Dermis blood vessel endothelial cell (primary cell): ENCODE results near the gene ACP6. TPM values are rescaled to one million over a fixed set of nuclear protein-coding genes. Genes with fewer than 3 reads are reported as not detected.
"Not testable (repeated sequence)": the region's sequence is repeated elsewhere in the genome, so short reads cannot be mapped to it uniquely, and the experiment has no call there.

Experiments
- DNase-seq: peaks from one replicate; pipeline ENCODE4 v3.0.0; 2010
- total RNA-seq: library from RNA; depleted of rRNA; stranded (reverse); fragments of >200 nt; gene quantifications from 2 replicates; pipeline ENCODE4 v1.2.3, GENCODE V29; 2014

ACP6 gene
- 3.4 and 4.1 TPM in 2 replicates for total RNA-seq

- DNase-seq: peak; percentile 97
These were observed at the start of gene ACP6 for GRCh38 chr1:147670319-147671001. ACP6 (minus strand) TSS chr1:147670524; CDS start chr1:147670048, 476 bp downstream.

- no peak for DNase-seq
These were observed 49.4 kb upstream of the ACP6 start for GRCh38 chr1:147719711-147720225.

DNA sequence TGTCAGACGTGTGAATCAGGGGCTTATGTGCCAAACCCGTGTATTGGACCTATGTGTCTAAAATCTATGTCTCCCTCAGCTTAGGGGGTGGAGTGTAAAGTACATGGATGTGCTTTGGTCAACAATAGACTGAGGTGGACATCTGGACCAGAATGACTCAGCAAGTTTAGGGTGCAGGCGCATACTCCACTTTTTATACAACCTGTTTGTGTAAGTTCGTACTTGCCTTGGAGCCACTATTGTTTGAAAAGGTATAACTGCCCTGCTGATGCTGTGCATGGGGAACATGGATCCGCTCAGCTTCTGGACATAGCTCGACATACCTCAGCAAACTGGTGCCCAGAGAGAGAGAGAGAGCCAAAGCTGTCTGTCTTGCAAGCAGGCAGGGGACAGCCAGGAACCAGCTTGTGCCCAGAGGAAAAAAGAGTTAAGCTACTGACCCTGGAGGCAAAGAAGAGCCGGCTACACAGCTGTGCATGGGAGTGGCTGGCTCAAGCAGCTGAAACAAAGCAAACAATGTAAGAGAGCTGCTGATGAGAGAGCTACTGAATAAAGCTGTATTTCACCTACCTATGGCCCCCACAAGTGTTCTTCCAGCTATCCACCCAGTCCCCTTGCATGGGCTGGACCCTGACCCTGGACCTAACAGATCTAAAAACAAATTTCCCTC is 48.8 kb upstream of the ACP6 start:
- DNase-seq: no peak

GRCh38 chr1:147717706-147718097 is 47.4 kb upstream of the ACP6 start:
- DNase-seq: no peak

GRCh38 chr1:147717051-147717705 is 46.9 kb upstream of the ACP6 start:
- DNase-seq: no peak

DNA sequence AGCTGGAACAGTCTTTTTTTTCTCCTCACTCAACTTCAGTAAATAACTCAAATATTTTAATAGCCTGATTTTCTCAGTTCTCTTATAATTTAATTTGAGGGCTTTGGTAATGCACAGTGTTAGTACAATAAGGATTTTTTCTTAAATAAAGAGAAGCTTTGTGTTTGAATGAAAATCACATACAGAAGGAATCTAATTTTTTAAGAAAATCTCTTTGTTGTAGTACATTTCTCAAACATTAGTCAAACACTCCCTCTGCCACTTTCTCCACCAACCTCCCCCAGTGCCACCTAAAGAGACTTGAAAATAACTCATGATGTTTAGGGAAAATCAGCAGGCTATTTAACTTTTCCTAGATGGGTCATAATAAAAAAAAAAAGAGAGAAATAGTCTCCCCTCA is 42.3 kb upstream of the ACP6 start:
- DNase-seq: no peak

DNA sequence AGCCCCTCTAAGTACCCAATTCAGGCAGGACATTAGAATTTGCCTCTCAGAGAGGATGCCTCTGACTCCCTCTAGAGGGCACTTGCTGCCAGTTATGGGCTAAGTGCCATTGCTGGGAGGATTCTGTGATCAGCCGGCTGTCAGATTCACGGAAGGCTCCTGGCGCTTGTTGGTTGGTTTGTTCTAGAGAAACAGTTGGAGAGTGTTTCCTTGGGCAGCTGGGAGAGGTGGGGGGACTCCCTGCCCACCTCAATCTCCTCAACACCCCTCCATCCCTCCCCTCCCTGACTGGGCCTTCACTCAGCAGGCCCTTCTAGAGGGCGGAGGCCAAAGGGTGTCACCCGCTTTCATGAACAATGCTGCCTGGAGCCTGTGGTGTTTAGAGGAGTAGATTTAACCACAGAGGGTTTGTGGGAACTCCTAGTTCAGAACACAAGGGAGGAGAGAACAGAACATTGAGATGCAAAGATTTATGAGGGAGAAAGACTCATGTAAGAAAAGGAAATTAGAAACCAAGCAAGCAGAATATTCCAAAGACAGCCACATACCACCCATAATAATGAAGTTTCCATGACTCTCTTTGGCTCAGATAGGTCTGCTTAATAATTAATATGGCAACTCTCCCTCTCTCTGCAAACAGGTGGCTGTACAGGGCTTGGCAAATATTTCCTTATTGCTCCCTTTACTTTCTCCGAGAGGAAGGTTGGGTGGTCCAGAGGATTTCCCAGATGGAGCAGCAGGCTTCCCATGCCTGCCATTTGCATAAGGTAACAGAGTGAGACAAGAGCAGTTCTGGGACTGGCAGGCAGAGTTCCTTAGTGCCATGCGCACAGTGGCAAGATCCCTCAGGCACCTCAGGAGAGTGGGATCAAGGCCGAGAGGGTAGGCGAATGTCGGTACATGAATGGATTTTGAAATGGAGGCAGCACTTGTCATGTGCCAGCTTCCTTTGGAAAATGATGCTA is 30.0 kb upstream of the ACP6 start:
- peak; percentile 73 for DNase-seq

DNA sequence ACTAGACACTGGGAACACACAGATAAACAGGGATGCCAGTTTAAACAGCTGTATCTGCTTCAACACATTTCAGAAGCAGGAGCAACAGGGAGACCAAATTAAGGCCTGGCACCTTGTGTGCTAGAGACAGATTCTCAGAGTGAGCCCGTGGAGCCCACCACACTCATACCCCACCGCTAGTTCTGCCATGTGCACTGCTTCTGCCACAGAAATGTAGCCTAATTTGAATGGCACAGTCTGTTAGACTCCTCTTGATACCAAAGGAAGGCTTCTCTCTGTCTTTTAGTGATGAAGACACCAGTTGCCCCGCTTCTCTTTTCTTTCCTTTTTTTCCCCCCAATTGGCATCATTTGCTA is 29.3 kb upstream of the ACP6 start:
- no peak for DNase-seq

DNA sequence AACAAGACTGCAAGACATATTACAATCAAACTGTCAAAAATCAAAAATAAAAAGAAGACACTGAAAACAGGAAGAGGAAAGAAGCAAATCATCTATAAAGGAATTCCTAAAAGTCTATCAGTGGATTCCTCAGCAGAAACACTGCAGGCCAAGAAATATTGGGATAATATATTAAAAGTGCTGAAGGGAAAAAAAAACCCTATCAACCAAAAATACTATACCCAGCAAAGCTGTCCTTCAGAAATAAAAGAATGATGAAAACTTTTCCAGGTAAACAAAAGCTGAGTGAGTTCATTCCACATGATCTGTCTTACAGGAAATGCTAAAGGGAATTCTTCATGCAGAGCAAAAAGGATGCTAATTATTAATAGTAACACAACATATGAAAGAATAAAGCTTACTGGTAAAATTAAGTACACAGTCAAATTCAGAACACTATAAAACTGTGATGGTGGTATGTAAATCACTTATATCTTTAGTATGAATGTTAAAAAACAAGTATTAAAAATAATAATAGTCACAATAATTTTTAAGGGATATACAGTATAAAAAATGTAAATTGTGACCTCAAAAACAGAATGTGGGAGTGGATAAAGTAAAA is 12.9 kb upstream of the ACP6 start:
- no peak for DNase-seq

DNA sequence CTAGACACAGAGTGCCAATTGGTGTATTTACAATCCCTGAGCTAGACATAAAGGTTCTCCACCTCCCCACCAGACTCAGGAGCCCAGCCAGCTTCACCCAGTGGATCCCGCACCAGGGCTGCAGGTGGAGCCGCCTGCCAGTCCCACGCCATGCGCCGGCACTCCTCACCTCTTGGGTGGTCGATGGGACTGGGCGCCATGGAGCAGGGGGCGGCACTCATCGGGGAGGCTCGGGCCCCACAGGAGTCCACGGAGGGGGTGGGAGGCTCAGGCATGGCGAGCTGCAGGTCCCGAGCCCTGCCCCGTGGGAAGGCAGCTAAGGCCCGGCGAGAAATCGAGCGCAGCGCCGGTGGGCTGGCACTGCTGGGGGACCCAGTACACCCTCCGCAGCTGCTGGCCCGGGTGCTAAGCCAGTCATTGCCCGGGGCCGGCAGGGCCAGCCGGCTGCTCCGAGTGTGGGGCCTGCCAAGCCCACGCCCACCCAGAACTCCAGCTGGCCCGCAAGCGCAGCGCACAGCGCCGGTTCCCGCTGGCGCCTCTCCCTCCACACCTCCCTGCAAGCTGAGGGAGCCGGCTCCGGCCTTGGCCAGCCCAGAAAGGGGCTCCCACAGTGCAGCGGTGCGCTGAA is 10.4 kb upstream of the ACP6 start:
- DNase-seq: not testable (repeated sequence)

- not testable (repeated sequence) for DNase-seq
These were observed 7.4 kb upstream of the ACP6 start for GRCh38 chr1:147677681-147678080.

DNA sequence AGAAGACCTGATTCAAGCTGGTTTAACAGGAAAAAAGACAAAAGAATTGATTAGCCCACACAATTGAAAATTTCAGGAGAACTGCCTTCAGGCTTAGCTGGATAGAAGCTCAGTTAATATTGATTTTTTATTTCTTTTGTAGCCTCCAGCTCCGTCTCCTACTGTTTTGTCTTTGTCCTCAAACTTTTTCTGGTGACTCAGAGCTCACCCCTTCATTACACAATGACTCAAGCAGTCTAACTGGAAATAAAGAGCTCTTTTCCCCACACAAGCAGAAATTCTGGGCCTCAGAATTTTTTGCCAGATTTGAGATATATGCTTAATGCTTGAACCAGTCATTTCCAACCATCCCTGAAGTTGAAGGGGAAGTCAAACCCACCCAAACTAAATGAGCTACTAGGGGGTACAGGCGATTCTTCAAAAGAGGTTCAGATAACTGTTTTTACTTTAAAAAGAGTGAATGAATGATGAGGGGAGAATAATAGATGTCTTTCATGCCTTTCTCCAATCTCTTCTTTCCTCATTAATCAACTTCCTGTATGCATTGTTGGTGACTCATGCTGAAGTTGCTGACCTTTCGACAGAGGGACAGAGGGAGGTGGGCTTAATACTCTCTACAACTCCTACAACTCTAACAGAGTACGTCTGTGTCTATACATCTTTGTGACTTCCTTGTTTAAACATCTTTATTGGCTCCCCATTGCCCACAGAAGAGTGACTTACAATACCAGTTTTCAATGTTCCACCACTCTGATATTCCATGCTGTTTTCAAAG is 6.2 kb upstream of the ACP6 start:
- peak; percentile 12 for DNase-seq

DNA sequence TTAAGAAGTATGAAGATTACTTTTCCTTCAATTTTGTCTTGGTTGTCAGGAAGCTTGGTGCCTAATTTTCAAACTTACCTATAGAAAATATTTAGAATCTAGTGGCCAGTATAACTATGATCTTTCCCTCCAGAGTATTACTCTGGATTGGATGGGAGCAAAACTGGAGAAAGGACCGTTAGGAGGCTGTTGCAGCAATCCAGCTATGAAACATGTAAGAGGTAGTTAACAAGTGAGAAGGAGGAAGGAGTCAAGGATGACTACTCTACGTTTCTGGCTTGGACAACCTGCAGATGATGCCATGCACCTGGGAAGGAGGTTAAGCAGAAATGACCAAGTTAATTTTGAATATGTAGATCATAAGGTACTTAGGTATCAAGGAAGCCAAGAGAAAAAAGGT is 3.5 kb upstream of the ACP6 start:
- no peak for DNase-seq

DNA sequence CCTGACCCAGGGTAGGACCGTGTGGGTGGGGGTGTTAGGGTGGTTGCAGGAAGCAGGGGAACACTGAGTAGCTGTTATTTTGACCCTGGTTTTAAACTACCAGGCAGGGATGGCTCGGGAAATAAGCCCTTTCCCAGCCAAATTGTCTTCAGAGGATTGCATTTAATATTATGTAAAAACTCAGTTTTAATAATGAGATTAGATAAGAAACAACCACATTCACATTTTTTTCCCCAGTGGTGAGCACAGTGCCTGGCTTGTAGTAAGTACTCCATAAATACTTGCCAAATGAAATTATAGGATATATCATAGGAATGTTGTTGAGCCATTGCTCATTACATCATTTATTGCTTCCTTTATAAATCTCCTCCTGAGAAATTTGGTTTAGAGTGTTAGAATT is 3.1 kb upstream of the ACP6 start:
- no peak for DNase-seq

DNA sequence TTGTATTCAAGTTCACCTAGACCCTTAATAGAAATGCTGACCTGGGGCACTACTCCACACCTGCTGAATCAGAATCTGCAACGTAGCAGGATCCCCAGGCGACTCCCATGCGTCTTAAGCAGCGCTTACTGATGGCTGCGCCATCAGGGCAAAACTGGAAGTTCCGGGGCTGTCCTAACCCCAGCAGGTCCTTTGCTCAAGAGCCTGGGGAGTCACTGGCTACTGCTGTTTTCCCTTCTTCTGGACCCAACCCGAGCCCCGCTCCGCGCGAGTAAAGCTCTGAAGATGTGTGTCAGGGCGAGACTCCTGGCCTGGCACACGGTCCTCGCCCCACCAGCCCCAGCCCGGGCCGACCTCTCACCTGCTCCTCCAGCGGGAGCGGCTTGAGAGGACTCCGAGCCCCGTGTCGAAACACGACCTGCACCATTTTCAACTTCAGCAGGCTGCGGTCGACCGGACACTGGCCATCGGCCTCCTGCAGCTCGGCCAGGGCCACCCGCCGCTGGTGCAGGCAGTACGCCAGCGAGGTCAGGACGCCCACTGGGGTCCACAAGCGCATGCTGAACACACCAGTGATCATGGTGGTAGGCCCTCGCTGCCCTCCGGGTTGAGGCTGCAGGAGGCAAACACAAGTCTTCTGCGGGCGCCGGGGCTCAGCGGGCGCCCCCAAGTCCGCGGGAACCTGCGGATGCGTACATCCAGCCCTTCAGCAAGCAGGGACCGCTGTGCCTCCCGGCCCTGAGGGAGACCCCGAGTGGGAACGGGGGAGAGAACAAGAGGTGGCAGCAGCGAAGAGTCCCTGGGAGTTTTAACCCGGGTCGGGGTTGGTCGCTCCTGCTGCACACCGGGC is 630 bp downstream of the ACP6 start:
- DNase-seq: peak; percentile 49

- DNase-seq: peak; percentile 19
These were observed 4.8 kb downstream of the ACP6 start for GRCh38 chr1:147665521-147665920.

GRCh38 chr1:147664206-147664605 is 6.1 kb downstream of the ACP6 start:
- no peak for DNase-seq

DNA sequence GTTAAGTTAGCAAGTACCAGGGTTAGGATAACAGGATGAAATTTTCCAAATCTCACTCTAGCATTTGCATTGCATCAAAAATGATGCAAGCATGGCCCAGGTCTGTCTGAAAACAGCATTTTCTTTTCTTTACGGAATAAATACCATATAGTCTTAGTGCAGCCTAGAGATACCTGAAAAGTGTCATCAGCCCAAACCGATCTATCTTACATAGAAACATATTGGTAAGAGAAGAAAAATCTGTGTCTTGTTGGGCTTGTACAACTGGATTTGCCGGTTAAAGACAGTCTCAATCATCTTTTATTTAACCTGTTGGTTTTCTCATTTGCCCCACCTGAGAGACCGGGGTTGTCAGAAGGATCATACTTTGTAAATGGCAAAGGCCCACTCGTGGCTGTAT is 15.8 kb downstream of the ACP6 start:
- DNase-seq: no peak

DNA sequence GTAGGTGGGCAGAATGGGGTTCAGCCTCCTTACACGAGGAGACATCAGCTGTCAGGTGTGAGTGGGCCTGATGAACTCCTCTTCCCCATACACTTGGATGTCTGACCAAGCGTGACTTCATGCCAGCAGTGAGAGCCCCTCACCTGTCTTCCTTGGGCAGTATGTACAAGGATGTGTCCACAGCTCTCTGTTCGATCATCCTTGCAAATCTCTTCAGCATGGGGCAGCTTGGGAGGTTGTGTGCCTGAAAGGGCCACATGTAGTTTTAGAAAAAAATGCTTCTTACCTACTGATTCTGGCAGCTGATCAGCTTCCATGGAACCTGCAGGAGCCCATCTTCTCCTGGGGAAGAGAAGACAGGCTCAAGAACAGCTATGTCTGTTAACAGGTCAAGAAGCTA is 18.0 kb downstream of the ACP6 start:
- DNase-seq: no peak

GRCh38 chr1:147651466-147651865 is 18.9 kb downstream of the ACP6 start:
- no peak for DNase-seq
